ENCODE data around the gene MYO1F. TPM values are rescaled to one million over a fixed set of nuclear protein-coding genes. Genes with fewer than 3 reads are reported as not detected.

MYO1F gene
- polyA plus RNA-seq, 2 donors = 2.5 to 7.9 TPM

Other genes starting within 250 kb of the MYO1F start
- gene KANK3, start 234.2 kb downstream of the MYO1F start, polyA plus RNA-seq = 1 to 10 TPM; 4.2 to 5.2 TPM
- 100 to 1,000 TPM in 1 of 2 donors, 10 to 100 TPM in 1; 27.2 to 126 TPM for gene ANGPTL4, start 213.3 kb downstream of the MYO1F start, polyA plus RNA-seq
- 10 to 100 TPM; 60.8 to 75.3 TPM for gene RAB11B, start 187.1 kb downstream of the MYO1F start, polyA plus RNA-seq
- gene MARCHF2, start 164.1 kb downstream of the MYO1F start, polyA plus RNA-seq = 10 to 100 TPM; 22.0 to 29.0 TPM
- gene HNRNPM, start 132.5 kb downstream of the MYO1F start, polyA plus RNA-seq = 100 to 1,000 TPM in 1 of 2 donors, 10 to 100 TPM in 1; 49.9 to 134 TPM
- 1 to 10 TPM in 1 of 2 donors, under 1 TPM in 1; 0.28 to 1.4 TPM for gene PRAM1, start 74.8 kb downstream of the MYO1F start, polyA plus RNA-seq
- 10 to 100 TPM; 22.6 to 27.2 TPM for gene ZNF414, start 63.3 kb downstream of the MYO1F start, polyA plus RNA-seq
- 10 to 100 TPM in 1 of 2 donors, 1 to 10 TPM in 1; 7.3 to 11.7 TPM for gene ADAMTS10, start 33.3 kb upstream of the MYO1F start, polyA plus RNA-seq
- gene NFILZ, start 53.2 kb upstream of the MYO1F start, polyA plus RNA-seq = not detected
- gene ACTL9, start 121.4 kb upstream of the MYO1F start, polyA plus RNA-seq = not detected
- gene OR2Z1, start 144.2 kb upstream of the MYO1F start, polyA plus RNA-seq = not detected

Data from esophagus (tissue), 2 donors.